H1 (cell line): Measurements from ENCODE around the gene ARHGAP18. TPM values are rescaled to one million over a fixed set of nuclear protein-coding genes. Genes with fewer than 3 reads are reported as not detected.

Experiments
- CHD7 ChIP-seq: fragments of 300-600 bp; sonication (generic); IDR thresholded peaks from 2 replicates; pipeline ENCODE4 v1.7.1; 2012; ENCODE audit warnings: low read length, moderate library complexity, mild to moderate bottlenecking, inconsistent platforms; ENCODE audit not compliant: insufficient replicate concordance
- EGR1 ChIP-seq: IDR thresholded peaks from 2 replicates; pipeline ENCODE4 v1.6.1; 2011; ENCODE audit warnings: low read depth, low read length, borderline replicate concordance
- RAD21 ChIP-seq, 2 experiments: IDR thresholded peaks in 1 of 2; conservative IDR thresholded peaks in 1 of 2; 2 replicates each; pipeline ENCODE4 v1.6.1; 2011; ENCODE audit warnings: low read depth in 2 of 2, low read length in 2 of 2, improper control_type of control experiment in 1 of 2, inconsistent platforms in 1 of 2, mild to moderate bottlenecking in 1 of 2, moderate library complexity in 1 of 2
- TAF7 ChIP-seq: optimal IDR thresholded peaks from 2 replicates; pipeline ENCODE3; 2011; ENCODE audit warnings: low read depth, mild to moderate bottlenecking, inconsistent platforms, low read length, moderate library complexity, borderline replicate concordance
- ZNF274 ChIP-seq: IDR thresholded peaks from 2 replicates; pipeline ENCODE4 v1.7.0; 2012; ENCODE audit warnings: low read length, borderline replicate concordance; ENCODE audit errors: extremely low read depth
- polyA plus RNA-seq, 7 experiments: library from polyadenylated mRNA; depleted of rRNA in 3 of 7; stranded (reverse) in 5 of 7; unstranded in 2 of 7; fragments of >200 nt in 5 of 7; fragments of 200-250 nt in 2 of 7; gene quantifications; 1 replicate in 5 of 7; 2 replicates in 1 of 7; 4 replicates in 1 of 7; pipeline versions ENCODE4 v1.2.1 to v1.2.3, GENCODE V29; 2011 to 2013; ENCODE audit warnings: missing spikeins in 2 of 7, mixed read lengths in 2 of 7
- total RNA-seq: library from RNA; stranded (reverse); fragmentation: NEBNext Ultra II Directional; extraction: Animal tissue kit (Norgen Biotek cat#: 25700); gene quantifications from 2 replicates; pipeline ENCODE4 v1.2.1, GENCODE V29; 2021

ARHGAP18 gene
- total and polyA plus RNA-seq, 2 of the 8 experiments (the other 6 are each of a cell fraction or from before 2014, with no cell fraction given), result 0.83 to 4.5 TPM

GRCh38 chr6:129673748-129674147, 36.2 kb downstream of the ARHGAP18 start (continued):
- TF ChIP-seq CHD7, result no peak
- TF ChIP-seq RAD21 (IDR thresholded peaks at IDR 0.05 in 1 of 2, conservative IDR thresholded peaks at IDR 0.05 in 1 of 2; ENCODE audit: low read depth in 2 of 2, low read length in 2 of 2), result no peak
- TF ChIP-seq EGR1, result no peak
- TF ChIP-seq ZNF274, result no peak
- no peak for TF ChIP-seq TAF7
